Prostate gland (tissue), 2 donors: ENCODE data around the gene ACOXL. TPM values are rescaled to one million over a fixed set of nuclear protein-coding genes. Genes with fewer than 3 reads are reported as not detected.

Source experiments
- DNase-seq: peaks from one replicate; pipeline ENCODE4 v3.0.0-alpha.2; 2019; ENCODE audit warnings: low spot score
- H3K27ac ChIP-seq, 2 donors: fragments of 200-600 bp; sonication (generic); 2 replicates each; pipeline ENCODE4 v1.5.1; 2017 to 2019
- H3K27me3 ChIP-seq: fragments of 200-600 bp; sonication (generic); replicated peaks from 2 replicates; pipeline ENCODE4 v1.5.1; 2019; ENCODE audit not compliant: insufficient read depth
- H3K36me3 ChIP-seq, 2 donors: fragments of 200-600 bp; sonication (generic); 1 replicate in 1 of 2; 2 replicates in 1 of 2; pipeline versions ENCODE4 v1.5.1 to v1.8.1; 2017 to 2019
- H3K4me1 ChIP-seq: fragments of 200-600 bp; sonication (generic); replicated peaks from 2 replicates; pipeline ENCODE4 v1.5.1; 2019
- H3K4me3 ChIP-seq, 2 donors: fragments of 200-600 bp; sonication (generic); 2 replicates each; pipeline ENCODE4 v1.5.1; 2017 to 2019
- H3K9me3 ChIP-seq: fragments of 200-600 bp; sonication (generic); 2 replicates; pipeline ENCODE4 v1.5.1; 2017
- POLR2A ChIP-seq: fragments of 450-650 bp; IDR thresholded peaks from one replicate; pipeline ENCODE4 v1.6.1; 2016; ENCODE audit warnings: antibody characterized with exemption, mild to moderate bottlenecking
- POLR2AphosphoS5 ChIP-seq: sonication (generic); formaldehyde crosslinking; IDR thresholded peaks from one replicate; pipeline ENCODE4 v1.6.1; 2017; ENCODE audit warnings: antibody characterized with exemption
- WGBS: methylation state at CpG from one replicate; pipeline ENCODE4 v1.1.5; 2018; 5-methylcytosine and 5-hydroxymethylcytosine counted together
- intact Hi-C: fragments of 100-400 bp; cut with DNase I; formaldehyde crosslinking; loops from one replicate; pipeline ENCODE4 v1.14.2; 2022
- total RNA-seq, 2 donors: library from RNA; depleted of rRNA; stranded (reverse); fragments of >200 nt; gene quantifications; one replicate each; pipeline ENCODE4 v1.1.0, GENCODE V29; 2016
- TF ChIP-seq, protein P1 (sequence below), 4 experiments: fragments of 200-600 bp in 2 of 4; fragments of 450-650 bp in 2 of 4; sonication (generic) in 2 of 4; IDR thresholded peaks; 1 replicate in 3 of 4; 2 replicates in 1 of 4; pipeline ENCODE4 v1.5.1; 2016 to 2019; ENCODE audit warnings: antibody characterized with exemption in 4 of 4, mild to moderate bottlenecking in 2 of 4, moderate library complexity in 2 of 4

The ACOXL gene
- total RNA-seq, 2 donors from 2014 or later, result 8.0 to 8.3 TPM

DNA sequence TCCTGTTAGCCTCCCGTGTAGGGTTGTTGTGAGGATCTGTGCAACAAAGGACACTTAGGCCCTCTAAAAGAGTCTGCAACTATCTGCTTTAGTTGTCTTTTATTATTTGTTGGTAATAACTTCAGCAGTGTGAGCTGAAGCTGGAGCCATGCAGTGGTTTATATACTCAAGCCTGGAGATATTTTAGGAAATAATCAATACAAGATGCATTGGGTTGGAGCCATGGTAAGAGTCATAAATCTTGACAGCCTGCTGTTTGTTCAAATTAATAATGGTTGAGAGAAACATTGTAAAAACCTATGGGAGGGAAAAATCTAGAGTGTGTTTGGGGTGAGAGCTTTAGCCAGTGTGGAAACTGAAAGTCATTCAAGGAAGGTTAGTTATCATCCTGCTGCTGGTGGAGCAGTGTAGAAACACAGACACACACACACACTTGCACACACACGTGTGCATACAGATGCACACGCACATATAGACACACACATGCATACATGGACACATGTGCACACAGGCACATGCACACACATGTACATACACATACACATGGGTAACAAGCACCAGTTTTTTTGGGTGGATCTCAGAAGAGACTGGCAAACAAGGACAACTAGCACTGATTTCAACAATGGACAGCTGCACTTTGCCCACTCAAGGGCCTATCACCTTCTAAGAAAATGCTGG, 51.0 kb downstream of the ACOXL start:
- intact Hi-C loops, result no loop called here
- WGBS, result 71% methylated on average over 3 of the region's 3 CpGs
- Histone ChIP-seq H3K9me3 (no peaks in the 10 kb centered on the region), H3K36me3 (no peaks in the 10 kb centered on the region), H3K4me3 (no peak overlapping the region), H3K27ac (no peak overlapping the region), H3K4me1 (no peaks in the 10 kb centered on the region), H3K27me3 (no peaks in the 10 kb centered on the region)
- TF ChIP-seq POLR2AphosphoS5, result no peak
- no peak for DNase-seq

DNA sequence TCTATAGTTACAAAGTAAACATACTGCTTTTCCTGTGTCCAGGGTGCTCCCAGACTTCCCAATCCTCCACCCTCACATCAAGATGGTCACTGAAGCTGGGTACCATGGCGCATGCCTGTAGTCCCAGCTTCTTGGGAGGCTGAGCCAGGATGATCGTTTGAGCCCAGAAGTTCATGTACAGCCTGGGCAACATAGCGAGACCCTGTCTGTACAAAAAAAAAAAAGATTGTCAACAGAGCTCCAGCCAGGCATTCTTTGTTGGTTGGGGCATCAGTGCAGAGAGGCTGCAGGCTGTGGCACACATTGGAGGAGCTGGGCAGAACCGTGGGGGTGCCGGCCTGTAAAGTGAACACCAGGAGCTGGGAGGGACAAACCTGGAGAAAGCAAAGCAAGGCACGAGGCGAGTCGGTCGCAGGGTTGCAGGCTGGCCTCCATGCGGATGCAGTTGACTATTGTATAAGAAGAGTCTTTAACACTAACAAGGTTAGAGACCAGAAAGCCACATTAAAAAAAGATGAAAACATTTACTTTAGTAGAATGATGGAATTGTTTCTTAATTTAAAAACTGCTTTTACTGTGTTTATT, 51.8 kb downstream of the ACOXL start:
- no peak for DNase-seq

DNA sequence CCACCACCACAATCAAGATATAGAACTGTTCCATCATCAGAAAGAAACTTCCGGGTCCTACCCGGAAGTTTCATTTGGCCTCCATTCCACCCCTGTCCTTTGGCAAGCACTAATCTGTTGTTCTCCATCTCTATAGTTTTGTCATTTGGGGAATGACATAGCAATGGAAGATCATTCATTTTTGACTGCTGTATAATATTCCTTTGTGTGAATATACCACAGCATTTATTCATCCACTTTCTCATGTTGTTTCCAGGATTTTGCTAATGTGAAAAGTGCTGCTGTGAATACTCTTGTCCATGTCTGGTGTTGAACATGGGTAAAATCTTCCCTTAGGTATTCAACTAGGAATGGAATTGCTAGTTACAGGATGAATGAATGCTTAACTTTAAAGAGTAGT, 53.1 kb downstream of the ACOXL start:
- H3K27ac ChIP-seq, result no peak overlapping the region
- intact Hi-C loops, result no loop called here
- H3K9me3 ChIP-seq, result no peaks in the 10 kb centered on the region
- no peaks in the 10 kb centered on the region for H3K4me1 ChIP-seq
- no peak for DNase-seq
- TF ChIP-seq POLR2AphosphoS5 (no peak), POLR2A (no peak)
- TF ChIP-seq, protein P1, sequence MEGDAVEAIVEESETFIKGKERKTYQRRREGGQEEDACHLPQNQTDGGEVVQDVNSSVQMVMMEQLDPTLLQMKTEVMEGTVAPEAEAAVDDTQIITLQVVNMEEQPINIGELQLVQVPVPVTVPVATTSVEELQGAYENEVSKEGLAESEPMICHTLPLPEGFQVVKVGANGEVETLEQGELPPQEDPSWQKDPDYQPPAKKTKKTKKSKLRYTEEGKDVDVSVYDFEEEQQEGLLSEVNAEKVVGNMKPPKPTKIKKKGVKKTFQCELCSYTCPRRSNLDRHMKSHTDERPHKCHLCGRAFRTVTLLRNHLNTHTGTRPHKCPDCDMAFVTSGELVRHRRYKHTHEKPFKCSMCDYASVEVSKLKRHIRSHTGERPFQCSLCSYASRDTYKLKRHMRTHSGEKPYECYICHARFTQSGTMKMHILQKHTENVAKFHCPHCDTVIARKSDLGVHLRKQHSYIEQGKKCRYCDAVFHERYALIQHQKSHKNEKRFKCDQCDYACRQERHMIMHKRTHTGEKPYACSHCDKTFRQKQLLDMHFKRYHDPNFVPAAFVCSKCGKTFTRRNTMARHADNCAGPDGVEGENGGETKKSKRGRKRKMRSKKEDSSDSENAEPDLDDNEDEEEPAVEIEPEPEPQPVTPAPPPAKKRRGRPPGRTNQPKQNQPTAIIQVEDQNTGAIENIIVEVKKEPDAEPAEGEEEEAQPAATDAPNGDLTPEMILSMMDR (IDR thresholded peaks at IDR 0.05), result no peak
- H3K36me3 ChIP-seq, result no peaks in the 10 kb centered on the region
- 98% methylated on average over 2 of the region's 2 CpGs for WGBS
- no peak overlapping the region for H3K4me3 ChIP-seq
- H3K27me3 ChIP-seq, result no peaks in the 10 kb centered on the region

More for the DNA sequence above, 51.8 kb downstream of the ACOXL start:
- intact Hi-C loops, result no loop called here
- no peak overlapping the region for H3K27ac ChIP-seq
- H3K9me3 ChIP-seq, result no peaks in the 10 kb centered on the region
- no peak overlapping the region for H3K4me3 ChIP-seq
- H3K4me1 ChIP-seq, result no peaks in the 10 kb centered on the region
- WGBS, result 91% methylated on average over 10 of the region's 10 CpGs
- no peaks in the 10 kb centered on the region for H3K27me3 ChIP-seq
- no peak for TF ChIP-seq POLR2A
- TF ChIP-seq POLR2AphosphoS5, result no peak
- TF ChIP-seq, protein P1 (IDR thresholded peaks at IDR 0.05), result no peak
- no peaks in the 10 kb centered on the region for H3K36me3 ChIP-seq

DNA sequence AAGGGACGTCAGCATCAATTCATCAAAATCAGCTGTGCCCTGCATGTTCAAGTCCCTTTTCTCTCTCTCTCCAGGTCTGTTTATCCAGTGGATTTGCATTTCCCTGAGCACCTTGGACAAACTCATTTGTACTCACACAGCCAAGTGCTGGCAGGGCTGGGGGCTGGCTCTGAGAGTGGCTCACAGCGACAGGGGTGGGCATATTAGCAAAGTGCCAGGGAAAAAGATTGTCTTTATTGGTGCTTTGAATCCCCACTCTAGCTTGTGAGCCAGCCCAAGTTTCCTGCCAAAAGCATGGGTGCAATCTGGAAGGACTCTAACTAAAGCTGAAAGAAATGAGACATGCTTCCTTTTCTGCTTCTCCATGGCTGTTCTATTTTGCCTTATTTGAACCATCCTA, 56.6 kb downstream of the ACOXL start:
- Histone ChIP-seq H3K27me3 (no peaks in the 10 kb centered on the region), H3K36me3 (no peaks in the 10 kb centered on the region), H3K4me3 (no peak overlapping the region), H3K27ac (no peak overlapping the region), H3K4me1 (no peaks in the 10 kb centered on the region), H3K9me3 (no peaks in the 10 kb centered on the region)
- intact Hi-C loops, result no loop called here
- 40% methylated on average over 2 of the region's 2 CpGs for WGBS
- no peak for DNase-seq
- TF ChIP-seq, protein P1 (IDR thresholded peaks at IDR 0.05), result no peak
- no peak for TF ChIP-seq POLR2A
- no peak for TF ChIP-seq POLR2AphosphoS5

DNA sequence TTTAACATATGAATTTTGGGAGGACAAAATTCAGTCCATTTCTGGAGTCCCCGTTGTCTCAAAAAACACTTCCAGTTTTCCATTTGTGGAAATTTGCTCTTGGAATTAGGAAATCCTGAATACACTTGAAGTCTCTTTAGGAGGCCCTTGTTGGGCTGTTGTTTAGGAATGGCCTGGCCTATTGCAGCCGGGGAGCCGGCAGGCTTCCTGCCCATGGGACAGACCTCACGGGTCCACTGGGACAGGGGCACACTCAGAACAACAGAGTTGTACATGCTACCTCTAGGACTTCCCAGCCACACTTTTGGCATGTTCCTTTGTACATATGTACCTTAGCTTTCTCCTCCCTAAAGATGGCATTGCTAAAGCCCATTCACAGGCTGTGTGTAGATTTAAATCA, 57.3 kb downstream of the ACOXL start:
- intact Hi-C loops, result no loop called here
- no peak for DNase-seq

More for the DNA sequence above, 57.3 kb downstream of the ACOXL start:
- Histone ChIP-seq H3K27ac (no peak overlapping the region), H3K9me3 (no peaks in the 10 kb centered on the region), H3K36me3 (no peaks in the 10 kb centered on the region), H3K4me1 (no peaks in the 10 kb centered on the region), H3K27me3 (no peaks in the 10 kb centered on the region), H3K4me3 (no peak overlapping the region)
- TF ChIP-seq, protein P1 (IDR thresholded peaks at IDR 0.05), result no peak
- TF ChIP-seq POLR2A (no peak), POLR2AphosphoS5 (no peak)
- 94% methylated on average over 4 of the region's 4 CpGs for WGBS
